Erythroblast (primary cell): ENCODE data around the gene RNF220.

ENCODE experiments used
- DNase-seq, 2 experiments: peaks; one replicate each; lab custom pipeline; 2025; lab: John Stamatoyannopoulos, UW
- GATA1 ChIP-seq: IDR thresholded peaks from 2 replicates; pipeline ENCODE4 v1.6.1; 2011; ENCODE audit warnings: low read depth, mild to moderate bottlenecking, control low read depth, low read length, moderate library complexity
- POLR2A ChIP-seq: IDR thresholded peaks from 2 replicates; pipeline ENCODE4 v1.6.1; 2011; ENCODE audit warnings: mild to moderate bottlenecking, low read length

Gene RNF220

DNA sequence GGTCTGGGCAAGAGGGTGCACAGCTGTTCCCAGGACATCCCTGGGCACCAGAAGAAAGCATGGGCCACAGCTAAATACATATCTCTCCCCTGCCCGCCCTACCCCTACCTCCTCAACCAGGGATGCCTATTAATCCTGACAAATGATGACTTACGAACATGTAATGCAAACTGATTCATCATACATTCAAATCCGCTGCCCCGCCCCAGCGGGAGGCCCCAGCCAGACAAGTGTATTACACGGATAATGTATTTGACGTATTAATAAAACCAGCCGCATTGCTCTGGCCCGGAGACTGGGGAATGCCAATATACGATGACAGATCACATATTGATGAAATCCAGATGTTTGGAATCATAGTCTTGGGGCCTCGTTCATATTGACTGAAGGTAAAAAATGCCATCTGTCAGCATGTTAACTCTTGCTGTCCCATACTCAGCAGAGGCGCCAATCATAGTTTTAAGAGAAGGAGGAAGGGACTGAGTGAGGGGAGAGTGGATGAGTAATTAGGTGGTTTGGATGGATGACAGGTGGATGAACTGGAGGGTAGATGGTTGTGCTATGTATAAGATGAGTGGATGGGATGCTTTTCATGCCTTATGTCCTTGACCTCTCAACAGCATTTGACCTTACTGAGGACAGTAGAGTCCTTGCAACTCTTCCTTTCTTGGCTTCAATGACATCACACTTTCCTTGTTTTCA, 201.0 kb downstream of the RNF220 start:
- DNase-seq: no peak
- TF ChIP-seq GATA1 (no peak), POLR2A (no peak)

DNA sequence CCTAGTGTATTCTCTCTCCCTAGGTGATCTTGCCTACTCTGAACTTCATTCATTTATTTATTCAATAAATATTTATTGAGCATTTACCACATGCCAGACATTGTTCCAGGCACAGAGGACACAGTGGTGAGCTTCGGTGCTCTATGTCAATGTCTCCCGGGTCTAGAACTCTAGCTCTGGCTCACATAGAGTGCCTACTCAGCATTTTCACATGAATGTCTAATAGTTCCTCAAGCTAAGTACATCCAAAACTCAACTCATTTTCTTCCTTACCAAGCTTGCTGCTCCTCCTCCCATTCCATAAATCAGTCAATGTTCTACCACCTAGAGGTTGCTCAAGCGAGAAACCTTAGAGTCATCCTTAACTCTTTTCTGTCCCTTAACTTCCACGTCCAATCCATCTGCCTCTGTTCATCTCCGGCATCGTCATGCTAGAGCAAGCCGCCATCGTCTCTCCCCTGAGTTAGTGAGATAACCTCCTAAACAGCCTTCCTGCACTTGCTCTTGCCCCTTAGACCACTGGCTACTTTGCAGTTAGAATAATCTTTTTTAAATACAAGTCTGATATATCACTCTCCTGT, 201.7 kb downstream of the RNF220 start:
- no peak for DNase-seq
- TF ChIP-seq GATA1 (no peak), POLR2A (no peak)

DNA sequence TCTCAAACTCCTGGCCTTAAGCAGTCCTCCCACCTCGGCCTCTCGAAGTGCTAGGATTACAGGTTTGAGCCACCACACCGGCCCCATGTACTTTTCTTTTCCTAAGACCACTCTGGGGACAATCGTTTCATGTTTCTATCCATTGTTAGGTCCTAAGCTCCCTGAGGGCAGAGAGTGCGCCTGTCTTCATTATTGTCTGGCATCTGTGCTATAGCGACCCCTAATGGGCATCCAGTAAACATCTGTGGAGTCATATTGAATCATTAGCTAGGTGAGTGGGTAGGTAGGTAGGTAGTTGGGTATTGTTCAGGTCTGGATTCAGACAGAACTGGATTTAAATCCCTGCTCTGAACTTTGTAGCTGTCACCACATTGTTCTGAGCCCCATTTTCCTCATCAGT, 203.1 kb downstream of the RNF220 start:
- no peak for TF ChIP-seq POLR2A
- no peak for TF ChIP-seq GATA1
- peak; percentile 30 to 51 for DNase-seq

DNA sequence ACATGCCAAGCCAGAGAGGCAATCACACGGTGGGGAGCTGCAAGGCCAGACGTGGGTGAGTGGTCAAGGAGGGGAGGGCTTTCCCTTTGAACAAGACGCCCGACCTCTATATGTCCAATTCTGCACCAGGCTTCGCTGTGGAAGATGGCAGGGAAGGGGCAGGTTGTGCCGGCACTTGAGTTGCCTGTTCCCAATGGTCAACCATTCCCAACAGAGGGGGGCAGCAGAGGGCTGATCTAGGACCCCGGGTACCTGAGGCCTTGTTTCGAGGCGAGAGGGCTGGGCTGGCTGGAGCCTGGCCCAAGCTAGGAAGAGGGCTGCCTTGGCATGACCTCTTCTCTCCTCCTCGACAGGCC, 204.3 kb downstream of the RNF220 start:
- DNase-seq: peak; percentile 65 to 79
- no peak for TF ChIP-seq GATA1
- no peak for TF ChIP-seq POLR2A

DNA sequence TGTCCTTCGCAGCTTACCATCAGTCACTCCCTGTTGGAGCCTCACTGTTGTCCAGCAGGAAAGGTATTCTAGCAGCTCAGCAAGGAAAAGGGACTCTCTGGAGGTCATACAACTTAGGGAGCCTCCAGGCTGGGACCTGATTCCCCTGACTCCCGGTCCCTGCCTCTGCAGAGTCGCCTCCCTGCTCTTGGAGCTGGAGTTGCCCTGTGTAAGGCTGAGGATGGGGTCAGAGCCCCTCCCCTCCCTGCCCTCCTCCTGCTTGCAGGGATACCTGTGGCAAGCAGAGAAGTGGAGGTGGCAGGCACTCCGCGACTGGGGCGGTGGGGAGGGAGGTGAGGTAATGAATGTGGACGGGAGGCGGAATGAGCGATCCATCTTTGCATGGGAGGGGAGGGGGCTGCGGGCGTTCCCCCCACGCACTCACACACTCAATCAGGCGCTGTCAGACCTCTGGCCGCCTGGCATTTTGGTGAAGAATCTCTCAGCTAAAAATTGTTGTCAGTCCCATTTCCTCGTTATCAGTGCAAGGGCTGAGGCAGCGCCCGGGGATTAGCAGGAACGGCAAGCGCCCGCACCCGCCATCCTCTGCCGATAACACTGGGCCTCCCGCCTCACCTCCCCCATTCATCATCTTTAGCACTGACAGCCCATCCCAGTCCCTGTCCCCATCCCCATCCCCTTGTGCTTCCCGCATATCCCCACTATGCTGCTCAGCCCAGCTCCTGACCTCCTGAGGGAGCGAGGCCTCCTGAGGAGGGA, 204.9 kb downstream of the RNF220 start:
- TF ChIP-seq GATA1 (no peak), POLR2A (no peak)

DNA sequence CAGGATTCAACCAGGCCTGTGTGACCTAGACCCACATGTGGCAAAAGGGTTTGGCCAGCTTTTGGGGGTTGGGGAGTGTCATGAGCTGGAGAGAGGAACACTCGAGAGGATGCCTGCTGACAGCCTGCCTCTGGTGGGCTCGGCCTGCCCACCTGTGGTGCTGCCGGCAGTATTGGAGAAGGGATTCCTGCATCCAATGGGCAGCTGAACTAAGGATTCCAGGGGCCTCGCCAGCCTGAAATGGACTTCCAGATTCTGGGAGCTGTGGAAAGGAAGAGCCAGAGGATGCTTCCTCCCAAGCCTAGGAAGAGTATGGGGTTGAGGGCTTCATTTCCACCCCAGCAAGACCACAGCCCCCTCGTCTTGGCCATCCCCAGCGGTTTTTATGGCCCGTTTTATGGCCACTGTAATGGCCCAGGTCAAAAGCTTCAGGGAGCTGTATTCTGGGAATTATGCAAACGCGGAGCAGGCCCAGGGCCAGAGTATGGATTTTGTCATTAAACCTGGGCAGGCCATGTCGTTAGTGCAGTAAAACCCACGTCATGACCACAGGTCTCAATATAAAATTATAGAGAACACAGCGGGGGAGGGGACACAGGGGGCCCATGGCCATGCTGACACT, 205.6 kb downstream of the RNF220 start:
- TF ChIP-seq POLR2A: no peak
- TF ChIP-seq GATA1: no peak

More for the DNA sequence above, 204.9 kb downstream of the RNF220 start:
- peak; percentile 27 to 29 for DNase-seq

DNA sequence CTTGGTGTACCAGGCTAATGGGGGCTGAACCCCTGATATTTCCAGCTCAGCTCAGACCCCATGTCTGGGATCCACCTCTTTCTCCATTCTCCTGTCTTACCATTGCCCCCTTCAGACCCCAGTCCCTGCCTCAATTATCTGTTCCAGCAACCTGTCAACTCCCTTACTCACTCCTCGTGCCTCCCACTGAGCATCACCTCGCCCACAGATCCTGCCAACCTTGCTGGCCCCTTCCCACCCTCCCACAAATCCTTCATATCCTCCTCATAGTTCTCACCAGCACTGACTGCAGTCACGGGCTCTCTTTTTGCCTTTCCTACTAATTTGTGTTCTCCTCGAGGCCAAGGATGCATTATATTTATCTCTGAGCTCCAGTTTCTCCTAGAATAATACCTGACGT, 206.4 kb downstream of the RNF220 start:
- TF ChIP-seq POLR2A (no peak), GATA1 (no peak)
- no peak for DNase-seq

More for the DNA sequence above, 205.6 kb downstream of the RNF220 start:
- DNase-seq: no peak

DNA sequence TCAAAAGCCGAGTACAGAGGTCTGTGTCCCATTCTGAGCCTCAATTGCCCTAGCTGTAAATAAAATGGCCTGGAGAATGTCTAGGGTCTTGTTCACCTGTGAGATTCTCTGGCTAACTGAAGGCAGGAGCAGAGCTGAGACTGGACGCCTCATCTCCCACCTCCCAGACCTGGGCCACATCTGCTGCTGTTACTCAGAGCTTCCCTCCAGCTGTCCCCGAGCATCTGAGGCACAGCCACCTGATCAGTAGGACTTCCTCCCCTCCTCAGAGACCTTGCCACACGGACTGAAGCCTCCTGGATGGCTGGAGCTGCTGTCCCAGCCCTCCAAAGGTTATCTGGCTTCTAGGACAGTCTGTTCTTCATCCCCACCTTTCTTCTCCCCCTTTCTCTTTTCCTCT, 206.8 kb downstream of the RNF220 start:
- no peak for DNase-seq
- TF ChIP-seq GATA1 (no peak), POLR2A (no peak)

DNA sequence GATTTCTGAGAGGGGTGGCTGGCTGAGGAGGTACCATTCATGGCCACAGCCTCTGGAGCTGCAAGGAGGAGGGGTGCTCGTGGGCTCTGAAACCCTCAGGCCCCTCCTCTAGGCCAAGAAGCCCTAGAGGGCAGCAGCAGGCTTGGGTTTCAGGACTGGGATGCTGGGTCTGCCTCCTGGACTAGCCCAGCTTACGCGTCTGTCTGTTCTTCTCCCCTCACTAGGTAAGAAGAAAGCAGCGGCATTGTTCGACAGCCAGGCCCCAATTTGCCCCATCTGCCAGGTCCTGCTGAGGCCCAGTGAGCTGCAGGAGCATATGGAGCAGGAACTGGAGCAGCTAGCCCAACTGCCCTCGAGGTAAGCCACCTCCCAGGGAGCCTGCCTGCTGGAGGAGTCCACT, 208.9 kb downstream of the RNF220 start:
- DNase-seq: no peak

DNA sequence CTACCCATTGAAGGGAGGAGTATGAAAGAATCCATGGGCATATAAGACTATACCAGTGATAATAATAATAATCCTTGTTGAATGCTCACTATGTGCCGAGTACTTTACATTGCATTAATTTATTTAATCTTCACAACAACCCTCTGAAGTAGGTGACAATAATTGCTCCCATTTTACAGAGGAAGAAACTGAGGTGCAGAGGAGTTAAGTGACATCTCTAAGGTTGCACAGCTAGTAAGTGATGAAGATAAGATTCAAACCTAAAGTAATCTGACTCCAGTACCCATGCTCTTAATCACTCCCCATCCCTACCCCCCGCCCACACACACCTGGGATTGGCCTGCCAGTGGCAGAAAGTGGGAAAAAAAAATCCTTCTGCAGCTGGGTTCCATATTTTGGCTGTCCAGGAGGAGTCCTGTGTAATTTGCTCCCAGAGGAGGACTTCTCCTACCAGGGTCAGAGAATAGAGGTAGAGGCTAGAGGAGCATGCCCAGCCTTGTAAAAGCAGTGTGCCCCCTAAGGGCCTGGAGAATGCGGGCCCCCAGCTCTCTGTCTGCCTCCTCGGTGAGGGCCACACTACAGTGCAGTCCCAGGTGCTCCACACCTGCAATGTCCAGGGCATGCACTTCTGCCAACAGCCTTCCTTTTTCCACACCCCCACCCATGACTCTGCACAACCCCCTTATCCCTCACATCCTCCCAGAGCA, 211.4 kb downstream of the RNF220 start:
- no peak for DNase-seq
- TF ChIP-seq GATA1: no peak
- TF ChIP-seq POLR2A: no peak

More for the DNA sequence above, 208.9 kb downstream of the RNF220 start:
- TF ChIP-seq POLR2A: no peak

DNA sequence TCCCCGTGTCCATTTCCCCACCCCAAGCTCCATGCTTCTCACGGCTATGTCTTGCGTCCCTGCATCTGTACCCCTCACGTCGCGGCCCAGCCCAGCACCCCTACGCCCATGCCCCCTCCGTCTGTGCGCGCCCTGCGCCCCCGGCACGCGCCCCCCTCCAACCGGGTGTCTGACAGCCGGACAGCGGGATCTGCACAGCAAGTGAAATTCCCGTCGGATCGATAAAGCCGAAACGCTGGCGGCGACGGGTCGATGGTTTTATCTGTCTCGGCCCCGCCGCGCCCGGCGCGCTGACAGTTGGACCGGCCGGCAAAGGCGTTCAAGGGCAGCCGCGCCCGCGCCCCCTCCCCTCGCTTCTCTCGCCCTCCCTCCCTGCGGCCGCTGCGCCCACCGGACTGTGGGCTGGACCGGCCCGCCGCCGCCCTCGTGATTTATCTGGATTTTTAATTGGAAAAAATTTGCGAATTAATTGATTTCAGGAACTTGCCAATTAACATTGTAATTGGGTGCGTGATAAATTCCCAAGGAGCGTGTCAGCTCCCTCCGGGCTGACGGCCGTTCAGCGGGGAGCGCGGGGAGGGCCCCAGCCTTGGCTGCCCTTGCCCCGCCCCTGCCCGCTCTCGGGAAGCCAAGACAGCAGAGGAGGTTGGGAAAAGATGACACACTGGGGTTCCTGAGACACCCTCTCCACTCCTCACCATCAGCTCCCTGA, 212.1 kb downstream of the RNF220 start:
- TF ChIP-seq POLR2A (no peak), GATA1 (no peak)
- DNase-seq: no peak

DNA sequence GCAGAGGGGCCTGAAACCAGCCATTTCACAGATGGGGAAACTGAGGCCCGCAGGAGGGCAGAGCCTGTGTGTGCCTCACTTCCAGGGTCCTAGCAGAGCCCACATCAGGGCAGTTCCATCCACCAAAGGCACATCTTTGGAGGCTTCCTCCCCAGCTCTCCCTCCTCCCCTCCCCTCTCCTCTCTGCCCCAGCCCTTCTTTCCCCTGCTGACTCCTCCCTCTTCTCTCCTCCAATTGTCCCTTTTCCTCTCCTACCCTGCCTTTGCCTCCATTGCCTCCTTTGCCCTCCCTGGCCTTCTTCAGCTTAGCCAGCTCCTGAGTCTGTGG, 212.6 kb downstream of the RNF220 start:
- TF ChIP-seq GATA1: no peak
- no peak for TF ChIP-seq POLR2A
- DNase-seq: no peak
